GM21619 (cell line): ENCODE data around the gene GAMT.
"Not testable (repeated sequence)": the region's sequence is repeated elsewhere in the genome, so short reads cannot be mapped to it uniquely, and the experiment has no call there.

Source experiments
- ATAC-seq: cut with Tn5 transposase; IDR thresholded peaks from one replicate; pipeline ENCODE4 v1.9.1; 2021; ENCODE audit not compliant: unreplicated experiment

Gene GAMT

GRCh38 chr19:1434040-1434366, 32.7 kb upstream of the GAMT start:
- ATAC-seq, result no peak

DNA sequence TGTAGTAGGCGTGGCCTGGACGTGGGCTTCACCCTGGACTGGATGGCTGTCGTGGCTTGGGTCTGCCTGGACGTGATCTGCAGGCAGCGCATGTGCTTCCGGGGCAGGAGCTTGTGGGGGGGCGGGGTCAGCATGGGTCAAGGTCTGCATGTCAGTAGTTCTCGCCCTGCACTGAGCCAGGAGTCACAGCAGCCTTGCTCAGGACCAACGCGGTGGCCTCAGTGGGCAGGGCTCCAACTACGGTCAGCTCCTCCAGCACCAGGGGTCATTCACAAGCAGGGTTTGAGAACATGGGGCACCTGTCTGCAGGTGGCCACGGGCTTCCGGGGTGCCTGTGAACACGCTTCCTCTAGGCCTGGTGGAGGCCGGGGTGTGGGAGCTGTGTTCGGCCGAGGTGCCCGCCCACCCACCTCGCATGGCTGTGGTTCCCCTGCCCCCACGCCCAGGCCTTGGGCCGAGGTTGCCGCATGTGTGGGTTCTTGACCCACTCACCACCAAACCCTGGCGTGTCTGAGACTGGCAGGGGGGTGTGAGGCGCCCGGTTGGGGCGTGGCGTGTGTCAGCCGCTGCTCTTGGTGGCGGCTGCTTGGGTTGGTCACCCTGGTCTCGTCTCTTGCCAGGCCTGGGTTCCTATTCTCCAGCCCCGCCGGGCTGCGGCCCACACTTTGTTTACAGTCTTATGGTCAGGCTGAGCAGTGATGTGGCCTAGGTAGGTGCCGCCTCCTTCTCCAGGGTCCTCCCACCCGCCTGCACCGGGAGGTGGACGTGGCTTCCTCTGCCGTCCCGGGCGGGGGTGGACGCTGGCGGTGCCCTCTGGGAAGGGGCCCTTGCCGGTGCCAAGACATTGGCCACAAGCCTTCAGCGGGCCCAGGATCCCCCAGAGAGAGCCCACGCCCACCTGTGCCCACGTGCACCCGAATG, 32.0 kb upstream of the GAMT start:
- ATAC-seq, result no peak

DNA sequence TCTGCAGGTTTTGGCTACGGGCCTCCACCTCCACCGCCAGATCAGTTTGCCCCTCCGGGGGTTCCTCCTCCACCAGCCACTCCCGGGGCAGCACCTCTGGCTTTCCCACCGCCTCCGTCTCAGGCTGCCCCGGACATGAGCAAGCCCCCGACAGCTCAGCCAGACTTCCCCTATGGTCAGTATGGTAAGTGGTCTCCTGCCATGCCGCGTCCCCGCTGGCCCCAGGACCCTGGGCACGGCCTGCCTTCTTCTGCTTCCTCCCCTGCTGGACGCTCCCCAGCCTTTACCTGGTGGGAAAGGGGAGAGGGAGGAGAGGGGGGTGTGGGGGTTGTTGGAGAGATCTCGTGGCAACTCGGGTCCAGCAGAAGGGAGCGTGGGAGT, 31.2 kb upstream of the GAMT start:
- no peak for ATAC-seq

GRCh38 chr19:1431759-1432506, 30.6 kb upstream of the GAMT start:
- no peak for ATAC-seq

GRCh38 chr19:1430246-1430645, 28.9 kb upstream of the GAMT start:
- no peak for ATAC-seq

GRCh38 chr19:1429750-1430149, 28.4 kb upstream of the GAMT start:
- ATAC-seq, result no peak

- no peak for ATAC-seq
Observed at GRCh38 chr19:1428738-1429391, 27.5 kb upstream of the GAMT start.

DNA sequence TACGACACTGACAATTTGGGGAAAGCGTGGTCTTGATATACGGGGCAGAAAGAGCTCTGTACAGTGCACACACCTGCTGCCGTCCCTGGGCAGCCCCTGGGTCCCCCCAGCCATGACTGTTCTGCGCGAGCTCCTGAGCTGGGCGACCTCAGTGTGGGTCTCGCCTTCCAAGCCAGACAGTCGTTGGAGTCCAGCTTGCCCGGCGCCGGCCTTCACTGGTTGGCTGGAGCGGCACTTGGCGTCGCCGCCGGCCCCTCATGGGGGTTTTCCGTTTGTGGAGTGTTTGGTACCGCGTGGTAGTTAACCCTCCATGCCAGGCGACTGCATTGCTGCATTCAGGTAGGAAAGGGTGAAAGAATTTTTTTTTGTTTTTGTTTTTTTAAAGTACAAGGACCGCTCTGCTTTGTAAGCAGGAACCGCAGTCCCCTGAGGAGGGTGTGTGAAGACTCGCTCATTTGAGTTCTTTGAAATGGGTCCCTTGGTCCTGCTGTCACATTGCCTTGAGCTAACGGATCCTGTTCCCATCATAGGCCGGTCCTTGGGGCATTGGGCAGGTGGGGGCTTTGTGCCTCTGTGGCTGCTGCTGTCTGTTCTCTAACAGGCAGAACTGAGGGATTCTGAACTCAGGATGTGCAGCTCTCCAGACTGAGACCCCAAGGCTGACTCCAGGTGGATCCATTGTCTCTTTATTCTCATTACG, 26.0 kb upstream of the GAMT start:
- ATAC-seq, result no peak

DNA sequence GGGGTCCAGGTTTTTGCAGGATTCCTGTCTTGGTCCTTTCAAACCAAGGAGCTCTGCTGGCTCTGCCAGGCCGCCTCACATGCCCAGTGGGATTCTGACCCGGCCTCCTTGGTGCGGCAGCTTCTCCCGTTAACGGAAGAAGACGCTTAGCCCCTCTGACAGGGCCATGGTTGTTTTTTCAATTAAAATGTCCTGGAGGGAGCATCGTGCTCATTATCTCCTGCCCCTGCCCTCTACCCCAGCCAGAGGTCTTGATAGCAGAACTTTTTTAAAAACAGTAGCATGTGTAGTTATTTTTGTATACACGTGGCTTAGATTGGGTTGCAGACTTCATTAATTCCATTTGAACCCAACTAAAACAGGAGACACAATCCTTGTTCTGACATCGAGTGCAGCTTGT, 25.4 kb upstream of the GAMT start:
- no peak for ATAC-seq

- ATAC-seq, result no peak
Observed at GRCh38 chr19:1425902-1426301, 24.6 kb upstream of the GAMT start.

GRCh38 chr19:1425102-1425837, 23.9 kb upstream of the GAMT start:
- ATAC-seq, result no peak

- ATAC-seq, result no peak
Observed at GRCh38 chr19:1424192-1424955, 23.0 kb upstream of the GAMT start.

DNA sequence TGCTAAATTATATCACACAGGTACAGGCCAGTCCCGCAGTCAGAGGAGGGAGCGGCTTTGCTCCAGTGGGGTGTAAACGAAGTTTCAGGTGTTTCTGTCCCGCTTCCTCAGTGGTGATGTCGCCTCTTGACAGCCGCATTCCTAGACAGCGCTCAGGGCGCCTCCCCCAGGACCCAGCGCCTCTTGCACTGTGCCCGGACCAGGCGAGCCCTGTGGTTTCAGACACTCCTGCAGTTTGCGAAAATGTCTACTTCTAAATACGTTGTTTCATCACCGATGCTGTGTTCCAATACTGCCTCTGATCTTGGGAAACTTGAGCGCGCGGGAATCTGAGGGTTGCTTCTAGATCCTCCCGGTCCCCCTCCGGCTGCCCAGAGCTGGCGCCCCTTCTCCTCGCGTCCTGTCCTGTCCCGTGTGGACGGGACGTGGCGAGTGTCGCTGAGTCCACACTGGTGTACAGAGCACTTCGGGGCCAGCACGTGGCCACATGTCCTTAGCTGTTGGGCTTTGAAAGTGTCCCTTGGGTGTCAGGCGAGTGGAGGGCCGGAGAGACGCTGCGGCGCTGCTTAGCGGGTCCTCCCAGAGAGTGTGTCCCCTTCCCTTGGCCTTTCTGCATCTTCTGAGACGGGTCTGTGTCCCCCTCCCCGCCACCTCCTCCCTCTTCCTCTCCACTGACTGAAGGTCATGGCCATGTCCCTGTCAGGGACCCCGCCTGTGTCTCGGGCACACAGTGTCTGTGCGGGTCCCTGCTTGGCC, 22.3 kb upstream of the GAMT start:
- ATAC-seq, result no peak

- ATAC-seq, result no peak
Observed at GRCh38 chr19:1422943-1423342, 21.6 kb upstream of the GAMT start.

DNA sequence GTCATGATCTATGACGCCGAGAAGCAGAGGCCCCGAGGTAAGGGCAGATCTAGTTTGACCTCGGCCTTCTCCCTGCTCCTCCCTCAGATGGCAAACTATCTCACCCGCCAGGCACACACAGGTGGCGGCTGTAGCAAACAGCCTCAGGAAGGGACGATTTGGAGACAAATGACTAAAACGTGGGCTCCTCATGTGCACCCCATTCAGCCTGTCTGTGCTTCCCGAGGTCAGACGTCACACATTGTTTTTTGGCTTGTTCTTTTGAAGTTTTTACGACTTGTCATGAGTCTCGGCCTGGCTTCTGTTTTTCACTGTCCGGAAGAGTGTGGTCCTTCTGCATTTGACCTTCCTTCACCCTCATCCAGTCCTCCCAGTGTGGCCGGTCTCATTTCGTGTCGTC, 21.0 kb upstream of the GAMT start:
- ATAC-seq, result no peak

DNA sequence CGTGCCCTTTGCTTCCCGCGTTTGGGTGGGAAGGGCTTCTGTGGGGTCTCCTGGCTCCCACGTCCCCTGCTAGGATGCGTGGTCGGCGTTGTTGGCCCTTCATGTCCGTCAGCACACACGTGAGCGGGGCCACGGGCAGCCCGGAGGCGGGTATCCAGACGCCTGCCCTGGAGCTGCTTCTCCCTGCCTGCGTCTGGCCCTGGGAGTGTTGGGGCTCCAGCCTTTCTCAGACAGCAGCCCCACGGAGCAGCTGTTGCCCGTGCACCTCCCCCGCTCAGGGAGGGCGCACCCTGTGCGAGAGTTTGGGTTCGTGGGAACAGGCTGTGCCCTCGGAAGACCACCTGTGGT, 20.6 kb upstream of the GAMT start:
- ATAC-seq, result no peak

DNA sequence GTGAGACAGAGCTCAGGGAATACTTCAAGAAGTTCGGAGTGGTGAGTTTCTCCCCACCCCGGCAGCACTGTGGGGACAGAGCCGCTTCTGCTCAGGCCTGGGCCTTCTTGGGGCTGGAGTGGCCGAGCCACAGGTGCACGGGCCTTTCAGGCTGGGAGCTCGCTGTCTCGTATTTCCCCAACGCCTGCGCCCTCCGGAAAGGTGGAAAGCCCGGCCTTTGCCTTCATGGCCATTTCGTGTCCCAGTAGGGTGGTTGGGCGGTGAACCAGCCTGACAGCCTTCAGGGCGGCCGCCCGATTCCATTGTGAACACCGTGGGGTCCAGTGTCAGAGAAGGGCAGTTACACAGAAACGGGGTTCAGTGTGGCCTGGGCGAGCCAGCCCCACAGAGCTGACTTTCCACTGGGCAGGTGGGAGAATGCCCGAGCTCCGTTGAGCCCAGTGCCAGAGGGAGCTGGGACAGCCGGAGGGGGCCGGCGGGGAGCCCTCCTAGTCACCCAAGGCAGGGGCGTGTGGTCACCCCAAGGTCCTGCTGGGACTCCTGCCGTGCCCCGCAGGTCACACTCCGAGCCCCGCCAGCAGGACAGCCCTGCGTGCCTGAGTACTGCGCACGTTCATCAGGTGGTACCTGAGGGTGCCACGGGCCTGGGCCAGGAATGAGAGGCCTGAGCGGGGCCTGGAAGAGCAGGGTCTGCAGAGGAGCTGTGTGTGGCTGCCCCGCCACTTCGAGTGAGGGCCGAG, 20.0 kb upstream of the GAMT start:
- no peak for ATAC-seq

- ATAC-seq, result no peak
Observed at GRCh38 chr19:1420590-1420989, 19.2 kb upstream of the GAMT start.

GRCh38 chr19:1420085-1420484, 18.7 kb upstream of the GAMT start:
- ATAC-seq, result not testable (repeated sequence)
